WTC11 (cell line): ENCODE measurements around the gene FGF14.

Source experiments
- CREB1 ChIP-seq: sonication (generic); formaldehyde crosslinking; IDR thresholded peaks from 2 replicates; pipeline ENCODE4 v1.8.0; 2023; ENCODE audit warnings: mild to moderate bottlenecking, missing genetic modification reagents
- ELF4 ChIP-seq: sonication (generic); formaldehyde crosslinking; IDR thresholded peaks from 2 replicates; pipeline ENCODE4 v1.8.1; 2022; ENCODE audit warnings: low read depth, mild to moderate bottlenecking, moderate library complexity, missing genetic modification reagents
- ESRRA ChIP-seq: sonication (generic); formaldehyde crosslinking; IDR thresholded peaks from 2 replicates; pipeline ENCODE4 v1.8.1; 2022; ENCODE audit warnings: mild to moderate bottlenecking, missing genetic modification reagents, borderline replicate concordance
- FOXK1 ChIP-seq: sonication (generic); formaldehyde crosslinking; IDR thresholded peaks from 2 replicates; pipeline ENCODE4 v1.8.0; 2022; ENCODE audit warnings: mild to moderate bottlenecking, moderate library complexity, missing genetic modification reagents
- JUN ChIP-seq: sonication (generic); formaldehyde crosslinking; IDR thresholded peaks from 2 replicates; pipeline ENCODE4 v1.8.0; 2023; ENCODE audit warnings: mild to moderate bottlenecking, missing genetic modification reagents
- NFE2L1 ChIP-seq: sonication (generic); formaldehyde crosslinking; IDR thresholded peaks from 2 replicates; pipeline ENCODE4 v1.8.1; 2023; ENCODE audit warnings: missing genetic modification reagents
- RELA ChIP-seq: sonication (generic); formaldehyde crosslinking; IDR thresholded peaks from 2 replicates; pipeline ENCODE4 v1.8.1; 2022; ENCODE audit warnings: missing genetic modification reagents, mild to moderate bottlenecking, borderline replicate concordance
- SMAD4 ChIP-seq: sonication (generic); formaldehyde crosslinking; IDR thresholded peaks from 2 replicates; pipeline ENCODE4 v1.8.0; 2022; ENCODE audit warnings: mild to moderate bottlenecking, missing genetic modification reagents
- TF ChIP-seq, protein P1 (sequence below): fragments of 200-600 bp; IDR thresholded peaks from 2 replicates; pipeline ENCODE4 v1.8.0; 2022; ENCODE audit warnings: antibody characterized with exemption
- TF ChIP-seq, protein P2 (sequence below): sonication (generic); formaldehyde crosslinking; IDR thresholded peaks from 2 replicates; pipeline ENCODE4 v1.8.1; 2023; ENCODE audit warnings: mild to moderate bottlenecking, missing genetic modification reagents, borderline replicate concordance
- TF ChIP-seq, protein P3 (sequence below): sonication (generic); formaldehyde crosslinking; IDR thresholded peaks from 2 replicates; pipeline ENCODE4 v1.8.0; 2023; ENCODE audit warnings: mild to moderate bottlenecking, missing genetic modification reagents
- TF ChIP-seq, protein P4 (sequence below): sonication (generic); formaldehyde crosslinking; IDR thresholded peaks from 2 replicates; pipeline ENCODE4 v1.8.0; 2022; ENCODE audit warnings: mild to moderate bottlenecking, missing genetic modification reagents
- TF ChIP-seq, protein P5 (sequence below): fragments of 250-450 bp; sonication (Bioruptor Pico); conservative IDR thresholded peaks from 2 replicates; pipeline ENCODE4 v1.9.0; 2021; ENCODE audit warnings: mild to moderate bottlenecking

DNA sequence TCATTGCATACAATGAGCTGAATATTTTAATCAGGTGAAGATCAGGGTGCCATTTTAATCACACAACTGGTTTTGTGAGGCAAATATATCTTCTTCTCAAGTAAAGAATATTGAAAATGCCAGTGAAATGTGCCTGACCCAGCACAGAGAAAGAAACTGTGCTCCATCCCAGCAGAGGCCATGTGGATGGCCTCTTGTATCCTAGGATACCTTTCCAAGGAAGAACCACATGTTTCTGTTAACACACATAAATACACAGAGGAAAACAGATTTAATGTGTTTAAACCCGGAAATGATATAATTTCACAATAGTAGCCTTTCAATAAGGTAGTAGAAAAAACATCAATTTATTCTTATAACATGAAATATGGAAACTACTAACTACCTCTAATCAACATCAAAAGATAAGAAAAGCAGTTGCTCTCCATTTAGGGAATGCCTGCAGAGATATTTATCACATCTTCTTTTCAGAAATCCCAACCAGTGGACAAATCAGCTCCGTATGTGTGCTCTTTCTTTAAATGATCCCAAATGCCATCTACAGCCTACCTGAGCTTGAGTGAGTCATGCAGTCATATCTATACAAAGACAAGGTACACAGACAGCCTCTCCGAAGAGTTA lies 157.1 kb downstream of the FGF14 start:
- TF ChIP-seq CREB1 (CRISPR knock-in tag), result no peak
- TF ChIP-seq RELA (CRISPR knock-in tag), result no peak
- no peak for TF ChIP-seq SMAD4 (CRISPR knock-in tag)
- no peak for TF ChIP-seq JUN (CRISPR knock-in tag)
- no peak for TF ChIP-seq NFE2L1 (CRISPR knock-in tag)
- TF ChIP-seq ELF4 (CRISPR knock-in tag), result no peak
- TF ChIP-seq, protein P1, sequence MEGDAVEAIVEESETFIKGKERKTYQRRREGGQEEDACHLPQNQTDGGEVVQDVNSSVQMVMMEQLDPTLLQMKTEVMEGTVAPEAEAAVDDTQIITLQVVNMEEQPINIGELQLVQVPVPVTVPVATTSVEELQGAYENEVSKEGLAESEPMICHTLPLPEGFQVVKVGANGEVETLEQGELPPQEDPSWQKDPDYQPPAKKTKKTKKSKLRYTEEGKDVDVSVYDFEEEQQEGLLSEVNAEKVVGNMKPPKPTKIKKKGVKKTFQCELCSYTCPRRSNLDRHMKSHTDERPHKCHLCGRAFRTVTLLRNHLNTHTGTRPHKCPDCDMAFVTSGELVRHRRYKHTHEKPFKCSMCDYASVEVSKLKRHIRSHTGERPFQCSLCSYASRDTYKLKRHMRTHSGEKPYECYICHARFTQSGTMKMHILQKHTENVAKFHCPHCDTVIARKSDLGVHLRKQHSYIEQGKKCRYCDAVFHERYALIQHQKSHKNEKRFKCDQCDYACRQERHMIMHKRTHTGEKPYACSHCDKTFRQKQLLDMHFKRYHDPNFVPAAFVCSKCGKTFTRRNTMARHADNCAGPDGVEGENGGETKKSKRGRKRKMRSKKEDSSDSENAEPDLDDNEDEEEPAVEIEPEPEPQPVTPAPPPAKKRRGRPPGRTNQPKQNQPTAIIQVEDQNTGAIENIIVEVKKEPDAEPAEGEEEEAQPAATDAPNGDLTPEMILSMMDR, result no peak
- TF ChIP-seq, protein P2, sequence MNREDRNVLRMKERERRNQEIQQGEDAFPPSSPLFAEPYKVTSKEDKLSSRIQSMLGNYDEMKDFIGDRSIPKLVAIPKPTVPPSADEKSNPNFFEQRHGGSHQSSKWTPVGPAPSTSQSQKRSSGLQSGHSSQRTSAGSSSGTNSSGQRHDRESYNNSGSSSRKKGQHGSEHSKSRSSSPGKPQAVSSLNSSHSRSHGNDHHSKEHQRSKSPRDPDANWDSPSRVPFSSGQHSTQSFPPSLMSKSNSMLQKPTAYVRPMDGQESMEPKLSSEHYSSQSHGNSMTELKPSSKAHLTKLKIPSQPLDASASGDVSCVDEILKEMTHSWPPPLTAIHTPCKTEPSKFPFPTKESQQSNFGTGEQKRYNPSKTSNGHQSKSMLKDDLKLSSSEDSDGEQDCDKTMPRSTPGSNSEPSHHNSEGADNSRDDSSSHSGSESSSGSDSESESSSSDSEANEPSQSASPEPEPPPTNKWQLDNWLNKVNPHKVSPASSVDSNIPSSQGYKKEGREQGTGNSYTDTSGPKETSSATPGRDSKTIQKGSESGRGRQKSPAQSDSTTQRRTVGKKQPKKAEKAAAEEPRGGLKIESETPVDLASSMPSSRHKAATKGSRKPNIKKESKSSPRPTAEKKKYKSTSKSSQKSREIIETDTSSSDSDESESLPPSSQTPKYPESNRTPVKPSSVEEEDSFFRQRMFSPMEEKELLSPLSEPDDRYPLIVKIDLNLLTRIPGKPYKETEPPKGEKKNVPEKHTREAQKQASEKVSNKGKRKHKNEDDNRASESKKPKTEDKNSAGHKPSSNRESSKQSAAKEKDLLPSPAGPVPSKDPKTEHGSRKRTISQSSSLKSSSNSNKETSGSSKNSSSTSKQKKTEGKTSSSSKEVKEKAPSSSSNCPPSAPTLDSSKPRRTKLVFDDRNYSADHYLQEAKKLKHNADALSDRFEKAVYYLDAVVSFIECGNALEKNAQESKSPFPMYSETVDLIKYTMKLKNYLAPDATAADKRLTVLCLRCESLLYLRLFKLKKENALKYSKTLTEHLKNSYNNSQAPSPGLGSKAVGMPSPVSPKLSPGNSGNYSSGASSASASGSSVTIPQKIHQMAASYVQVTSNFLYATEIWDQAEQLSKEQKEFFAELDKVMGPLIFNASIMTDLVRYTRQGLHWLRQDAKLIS (CRISPR knock-in tag), result no peak
- TF ChIP-seq, protein P3, sequence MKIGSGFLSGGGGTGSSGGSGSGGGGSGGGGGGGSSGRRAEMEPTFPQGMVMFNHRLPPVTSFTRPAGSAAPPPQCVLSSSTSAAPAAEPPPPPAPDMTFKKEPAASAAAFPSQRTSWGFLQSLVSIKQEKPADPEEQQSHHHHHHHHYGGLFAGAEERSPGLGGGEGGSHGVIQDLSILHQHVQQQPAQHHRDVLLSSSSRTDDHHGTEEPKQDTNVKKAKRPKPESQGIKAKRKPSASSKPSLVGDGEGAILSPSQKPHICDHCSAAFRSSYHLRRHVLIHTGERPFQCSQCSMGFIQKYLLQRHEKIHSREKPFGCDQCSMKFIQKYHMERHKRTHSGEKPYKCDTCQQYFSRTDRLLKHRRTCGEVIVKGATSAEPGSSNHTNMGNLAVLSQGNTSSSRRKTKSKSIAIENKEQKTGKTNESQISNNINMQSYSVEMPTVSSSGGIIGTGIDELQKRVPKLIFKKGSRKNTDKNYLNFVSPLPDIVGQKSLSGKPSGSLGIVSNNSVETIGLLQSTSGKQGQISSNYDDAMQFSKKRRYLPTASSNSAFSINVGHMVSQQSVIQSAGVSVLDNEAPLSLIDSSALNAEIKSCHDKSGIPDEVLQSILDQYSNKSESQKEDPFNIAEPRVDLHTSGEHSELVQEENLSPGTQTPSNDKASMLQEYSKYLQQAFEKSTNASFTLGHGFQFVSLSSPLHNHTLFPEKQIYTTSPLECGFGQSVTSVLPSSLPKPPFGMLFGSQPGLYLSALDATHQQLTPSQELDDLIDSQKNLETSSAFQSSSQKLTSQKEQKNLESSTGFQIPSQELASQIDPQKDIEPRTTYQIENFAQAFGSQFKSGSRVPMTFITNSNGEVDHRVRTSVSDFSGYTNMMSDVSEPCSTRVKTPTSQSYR (CRISPR knock-in tag), result no peak
- TF ChIP-seq ESRRA, result no peak
- TF ChIP-seq, protein P4, sequence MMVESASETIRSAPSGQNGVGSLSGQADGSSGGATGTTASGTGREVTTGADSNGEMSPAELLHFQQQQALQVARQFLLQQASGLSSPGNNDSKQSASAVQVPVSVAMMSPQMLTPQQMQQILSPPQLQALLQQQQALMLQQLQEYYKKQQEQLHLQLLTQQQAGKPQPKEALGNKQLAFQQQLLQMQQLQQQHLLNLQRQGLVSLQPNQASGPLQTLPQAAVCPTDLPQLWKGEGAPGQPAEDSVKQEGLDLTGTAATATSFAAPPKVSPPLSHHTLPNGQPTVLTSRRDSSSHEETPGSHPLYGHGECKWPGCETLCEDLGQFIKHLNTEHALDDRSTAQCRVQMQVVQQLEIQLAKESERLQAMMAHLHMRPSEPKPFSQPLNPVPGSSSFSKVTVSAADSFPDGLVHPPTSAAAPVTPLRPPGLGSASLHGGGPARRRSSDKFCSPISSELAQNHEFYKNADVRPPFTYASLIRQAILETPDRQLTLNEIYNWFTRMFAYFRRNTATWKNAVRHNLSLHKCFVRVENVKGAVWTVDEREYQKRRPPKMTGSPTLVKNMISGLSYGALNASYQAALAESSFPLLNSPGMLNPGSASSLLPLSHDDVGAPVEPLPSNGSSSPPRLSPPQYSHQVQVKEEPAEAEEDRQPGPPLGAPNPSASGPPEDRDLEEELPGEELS (CRISPR knock-in tag), result no peak
- TF ChIP-seq FOXK1 (CRISPR knock-in tag), result no peak
- TF ChIP-seq, protein P5, sequence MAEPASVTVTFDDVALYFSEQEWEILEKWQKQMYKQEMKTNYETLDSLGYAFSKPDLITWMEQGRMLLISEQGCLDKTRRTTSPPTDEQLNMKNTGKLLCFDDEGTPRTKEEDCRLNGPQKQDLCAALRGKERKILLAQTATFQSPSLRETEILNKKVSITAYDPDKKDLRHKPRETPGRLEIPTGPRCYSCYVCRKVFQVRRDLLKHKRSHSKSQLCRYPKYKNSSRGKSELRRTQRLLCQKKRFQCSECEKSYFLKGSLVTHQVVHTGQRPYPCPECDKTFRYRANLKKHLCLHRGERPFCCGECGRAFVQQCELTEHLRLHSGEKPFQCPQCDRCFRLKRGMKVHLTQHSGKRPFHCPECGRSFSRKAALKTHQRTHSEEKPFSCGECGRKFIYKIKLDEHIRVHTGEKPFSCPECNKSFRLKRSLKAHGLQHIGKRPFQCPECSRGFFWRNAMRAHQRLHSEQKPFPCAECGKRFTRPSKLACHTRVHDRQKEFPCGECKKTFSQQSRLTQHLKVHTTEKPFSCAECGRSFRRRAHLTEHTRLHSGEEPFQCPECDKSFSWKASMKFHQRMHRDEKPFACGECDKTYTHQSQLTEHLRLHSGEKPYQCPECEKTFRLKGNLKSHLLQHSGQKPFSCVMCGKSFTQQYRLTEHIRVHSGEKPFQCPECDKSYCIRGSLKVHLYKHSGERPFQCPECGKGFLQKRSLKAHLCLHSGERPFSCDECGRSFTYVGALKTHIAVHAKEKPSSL, result no peak
